HAP-1 (cell line): Measurements from ENCODE around the gene CD248.
A peak's percentile ranks its signal among the peaks of the same experiment; 100 is the strongest.

ENCODE experiments used
- DNase-seq, 2 experiments: peaks; one replicate each; pipeline ENCODE4 v3.0.0-alpha.2; 2016 to 2020; ENCODE audit warnings: low spot score in 2 of 2
- H3K27me3 ChIP-seq: fragments of 250-450 bp; sonication (Bioruptor Pico); 2 replicates; pipeline ENCODE4 v1.5.1; 2020; ENCODE audit warnings: low read depth, mild to moderate bottlenecking, moderate library complexity
- H3K36me3 ChIP-seq: fragments of 250-450 bp; sonication (Bioruptor Pico); replicated peaks from 2 replicates; pipeline ENCODE4 v1.5.1; 2020; ENCODE audit warnings: mild to moderate bottlenecking
- H3K4me1 ChIP-seq: fragments of 250-450 bp; sonication (Bioruptor Pico); 2 replicates; pipeline ENCODE4 v1.5.1; 2020; ENCODE audit warnings: mild to moderate bottlenecking
- H3K4me3 ChIP-seq: fragments of 250-450 bp; sonication (Bioruptor Pico); 2 replicates; pipeline ENCODE4 v1.5.1; 2020; ENCODE audit warnings: mild to moderate bottlenecking, moderate library complexity
- H3K9me3 ChIP-seq: fragments of 250-450 bp; sonication (Bioruptor Pico); 2 replicates; pipeline ENCODE4 v1.5.1; 2020; ENCODE audit warnings: mild to moderate bottlenecking, moderate library complexity
- in situ Hi-C: fragments of 300-500 bp; cut with MboI; formaldehyde crosslinking; loops from 3 replicates; pipeline ENCODE4 v1.14.3; 2020; ENCODE audit warnings: low sequenced_read_pairs, inconsistent platforms, mixed read lengths

Gene CD248

DNA sequence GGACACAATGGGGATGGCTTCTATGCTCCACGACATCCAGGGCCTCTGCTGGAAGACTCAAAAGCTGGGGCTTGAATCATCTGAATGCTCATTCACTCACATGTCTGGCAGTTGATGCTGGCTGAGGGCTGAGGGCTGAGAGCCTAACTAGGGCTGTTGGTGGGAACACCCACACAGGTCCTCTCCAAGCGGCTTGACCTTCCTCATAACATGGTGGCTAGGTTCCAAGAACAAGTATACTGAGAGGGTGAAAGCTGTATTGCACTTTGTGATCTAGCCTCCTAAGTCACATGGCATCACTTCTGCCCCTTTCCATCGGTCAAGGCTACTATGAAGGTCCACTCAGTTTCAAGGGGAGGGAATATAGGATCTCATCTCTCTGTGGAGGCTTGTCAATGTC, 17.7 kb downstream of the CD248 start:
- H3K36me3 ChIP-seq = no peaks in the 10 kb centered on the region
- H3K9me3 ChIP-seq = no peaks in the 10 kb centered on the region
- no peaks in the 10 kb centered on the region for H3K27me3 ChIP-seq
- H3K4me3 ChIP-seq = no peak overlapping the region
- no peaks in the 10 kb centered on the region for H3K4me1 ChIP-seq
- DNase-seq = no peak
- in situ Hi-C loops = no loop called here

DNA sequence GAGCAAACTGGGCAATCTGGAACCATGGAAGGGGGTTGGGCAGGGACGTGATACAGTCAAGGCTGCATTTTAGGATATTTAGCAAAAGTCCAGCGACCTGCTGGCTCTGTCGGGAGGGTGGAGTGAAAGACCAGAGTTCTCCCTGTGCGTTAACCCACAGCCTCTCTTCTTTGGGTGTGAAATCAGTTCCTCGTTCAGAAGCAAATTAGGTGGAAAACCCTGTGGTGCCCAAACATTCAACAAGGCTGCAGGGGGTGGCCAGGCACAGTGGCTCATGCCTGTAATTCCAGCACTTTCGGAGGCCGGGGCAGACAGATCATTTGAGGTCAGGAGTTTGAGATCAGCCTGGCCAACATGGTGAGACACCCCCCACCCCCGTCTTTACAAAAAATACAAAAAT, 19.2 kb downstream of the CD248 start:
- DNase-seq = no peak
- Histone ChIP-seq H3K27me3 (peaks cover 13% of the 10 kb centered on the region), H3K36me3 (no peaks in the 10 kb centered on the region), H3K4me3 (no peak overlapping the region), H3K4me1 (no peaks in the 10 kb centered on the region), H3K9me3 (no peaks in the 10 kb centered on the region)
- in situ Hi-C loops = no loop called here

DNA sequence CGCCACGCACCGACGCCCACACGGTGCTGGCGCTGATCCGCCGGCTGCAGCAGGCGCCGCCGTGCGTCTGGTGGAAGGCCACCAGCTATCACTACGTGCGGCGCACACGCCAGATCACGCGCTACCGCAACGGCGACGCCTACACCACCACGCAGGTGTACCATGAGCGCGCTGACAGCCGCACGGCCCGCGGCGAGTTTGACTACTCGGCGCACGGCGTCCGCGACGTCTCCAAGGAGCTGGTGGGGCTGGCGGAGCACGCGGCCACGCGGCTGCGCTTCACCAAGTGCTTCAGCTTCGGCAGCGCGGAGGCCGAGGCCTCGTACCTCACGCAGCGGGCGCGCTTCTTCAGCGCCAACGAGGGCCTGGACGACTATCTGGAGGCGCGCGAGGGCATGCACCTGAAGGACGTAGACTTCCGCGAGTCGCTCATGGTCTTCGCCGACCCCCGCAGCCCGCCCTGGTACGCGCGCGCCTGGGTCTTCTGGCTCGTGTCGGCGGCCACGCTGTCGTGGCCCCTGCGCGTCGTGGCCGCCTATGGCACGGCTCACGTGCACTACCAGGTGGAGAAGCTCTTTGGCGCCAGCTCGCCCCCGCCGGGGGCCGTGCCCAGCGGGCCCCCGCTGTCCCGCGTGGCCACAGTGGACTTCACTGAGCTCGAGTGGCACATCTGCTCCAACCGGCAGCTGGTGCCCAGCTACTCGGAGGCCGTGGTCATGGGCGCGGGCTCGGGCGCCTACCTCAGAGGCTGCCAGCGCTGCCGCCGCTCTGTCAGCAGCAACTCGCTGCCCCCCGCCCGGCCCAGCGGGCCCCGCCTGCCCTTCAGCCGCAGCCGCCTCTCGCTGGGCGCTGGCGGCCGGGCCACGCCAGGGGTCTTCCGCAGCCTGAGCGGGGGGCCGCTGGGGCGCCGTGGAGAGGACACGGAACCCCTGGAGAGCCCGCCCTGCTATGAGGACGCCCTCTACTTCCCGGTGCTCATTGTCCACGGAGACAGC, 21.9 kb downstream of the CD248 start:
- Histone ChIP-seq H3K9me3 (no peaks in the 10 kb centered on the region), H3K4me3 (no peak overlapping the region), H3K36me3 (no peaks in the 10 kb centered on the region), H3K4me1 (peaks cover 2% of the 10 kb centered on the region), H3K27me3 (peaks cover 29% of the 10 kb centered on the region)
- in situ Hi-C loops = no loop called here
- DNase-seq = no peak

DNA sequence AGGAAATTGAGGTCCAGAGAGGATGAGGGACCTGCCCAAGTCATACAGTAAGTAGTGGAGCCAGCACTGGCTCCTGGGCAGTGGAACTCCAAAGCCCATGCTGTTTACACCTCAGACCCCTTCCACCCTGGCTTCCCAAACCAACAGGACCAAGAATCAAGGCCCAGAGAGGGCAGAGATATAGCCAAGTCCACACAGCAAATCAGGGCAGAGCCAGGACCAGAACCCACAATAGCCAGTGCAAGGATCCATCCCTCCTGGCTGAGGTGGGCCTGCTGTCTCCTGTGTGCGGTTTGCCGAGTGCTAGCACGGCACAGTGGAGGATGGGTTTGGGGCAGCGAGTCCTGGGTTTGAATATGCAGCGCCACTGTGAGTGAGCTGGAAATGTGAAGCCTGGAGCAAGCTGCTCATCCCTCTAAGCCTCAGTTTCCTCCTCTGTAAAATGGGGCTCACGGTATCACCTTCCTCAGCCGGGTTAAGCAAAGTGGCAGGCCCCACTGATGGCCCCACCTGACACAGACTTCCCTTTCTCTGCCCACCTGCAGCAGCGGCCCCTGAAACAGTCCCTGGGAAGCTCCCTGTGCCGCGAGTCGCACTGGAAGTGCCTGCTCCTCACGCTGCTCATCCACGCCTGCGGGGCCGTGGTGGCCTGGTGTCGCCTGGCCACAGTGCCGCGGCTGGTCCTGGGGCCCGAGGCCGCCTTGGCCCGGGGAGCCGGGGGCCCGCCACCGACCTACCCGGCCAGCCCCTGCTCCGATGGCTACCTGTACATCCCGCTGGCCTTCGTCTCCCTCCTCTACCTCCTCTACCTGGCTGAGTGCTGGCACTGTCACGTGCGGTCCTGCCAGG, 22.8 kb downstream of the CD248 start:
- peaks cover 5% of the 10 kb centered on the region for H3K4me1 ChIP-seq
- peaks cover 29% of the 10 kb centered on the region for H3K27me3 ChIP-seq
- in situ Hi-C loops = no loop called here
- no peak for DNase-seq
- H3K4me3 ChIP-seq = no peak overlapping the region
- no peaks in the 10 kb centered on the region for H3K9me3 ChIP-seq
- H3K36me3 ChIP-seq = no peaks in the 10 kb centered on the region

DNA sequence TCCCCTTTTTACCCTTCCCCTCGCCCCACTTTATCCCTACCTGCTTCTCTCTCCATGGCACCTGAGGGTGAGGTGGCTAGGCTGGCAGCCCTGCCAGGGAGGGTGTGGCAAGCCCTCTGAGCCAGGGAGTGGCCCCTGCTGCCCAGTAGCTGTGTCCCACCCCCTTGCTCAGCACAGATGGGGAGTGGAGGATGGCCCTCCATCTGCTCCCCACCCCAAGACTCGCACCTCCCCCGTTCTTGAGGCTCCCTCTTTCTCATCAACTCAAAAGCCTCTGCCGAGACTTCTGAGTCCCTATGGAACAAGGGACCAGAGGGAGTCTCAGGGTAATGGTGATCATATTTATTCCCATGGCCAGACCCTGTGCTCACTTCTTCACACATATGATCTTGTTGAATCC, 23.5 kb downstream of the CD248 start:
- in situ Hi-C loops = no loop called here
- H3K9me3 ChIP-seq = no peaks in the 10 kb centered on the region
- H3K36me3 ChIP-seq = peaks cover 3% of the 10 kb centered on the region
- H3K27me3 ChIP-seq = peaks cover 29% of the 10 kb centered on the region
- no peak for DNase-seq
- no peak overlapping the region for H3K4me3 ChIP-seq
- peaks cover 5% of the 10 kb centered on the region for H3K4me1 ChIP-seq

DNA sequence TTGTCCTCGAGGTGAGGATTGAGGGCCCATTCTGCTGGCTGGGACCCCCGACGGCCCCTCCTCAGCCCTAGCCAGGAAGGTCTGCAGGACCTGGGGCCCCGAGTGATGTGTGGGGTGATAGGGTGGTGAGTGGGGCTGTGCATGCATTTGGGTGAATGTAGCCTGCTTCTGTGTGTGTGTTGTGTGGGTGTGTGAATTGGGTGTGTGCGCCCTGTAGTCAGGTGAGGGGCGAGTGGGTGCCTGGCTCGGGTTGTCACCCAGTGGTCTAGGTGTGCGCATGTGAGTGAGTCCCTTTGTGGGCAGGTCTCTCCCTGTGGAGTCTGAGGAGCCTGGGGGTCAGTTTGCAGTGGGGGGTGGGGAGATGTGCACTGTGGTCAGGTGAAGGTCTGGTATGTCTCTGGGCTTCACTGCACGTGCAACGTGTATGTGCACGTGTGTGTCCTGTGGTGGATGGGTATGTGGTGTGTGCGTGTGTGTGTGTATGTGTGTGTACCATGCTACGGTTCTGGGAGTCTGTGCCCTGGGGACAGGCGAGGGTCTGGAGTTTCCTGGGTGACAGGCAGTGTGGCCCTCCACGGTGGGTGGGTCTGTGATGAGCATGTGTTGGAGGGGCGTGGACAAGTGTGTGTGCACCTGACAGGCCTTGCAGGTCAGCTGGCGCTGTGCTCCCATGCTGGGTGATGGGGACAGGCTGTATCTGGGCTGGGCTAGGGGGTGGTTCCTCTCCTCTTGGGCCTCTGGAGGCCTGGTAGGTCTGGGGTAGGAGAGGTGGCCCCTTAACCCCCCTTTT, 24.1 kb downstream of the CD248 start:
- in situ Hi-C loops = no loop called here
- Histone ChIP-seq H3K27me3 (peaks cover 29% of the 10 kb centered on the region), H3K9me3 (no peaks in the 10 kb centered on the region), H3K36me3 (peaks cover 3% of the 10 kb centered on the region), H3K4me1 (peaks cover 9% of the 10 kb centered on the region), H3K4me3 (no peak overlapping the region)
- DNase-seq = no peak

DNA sequence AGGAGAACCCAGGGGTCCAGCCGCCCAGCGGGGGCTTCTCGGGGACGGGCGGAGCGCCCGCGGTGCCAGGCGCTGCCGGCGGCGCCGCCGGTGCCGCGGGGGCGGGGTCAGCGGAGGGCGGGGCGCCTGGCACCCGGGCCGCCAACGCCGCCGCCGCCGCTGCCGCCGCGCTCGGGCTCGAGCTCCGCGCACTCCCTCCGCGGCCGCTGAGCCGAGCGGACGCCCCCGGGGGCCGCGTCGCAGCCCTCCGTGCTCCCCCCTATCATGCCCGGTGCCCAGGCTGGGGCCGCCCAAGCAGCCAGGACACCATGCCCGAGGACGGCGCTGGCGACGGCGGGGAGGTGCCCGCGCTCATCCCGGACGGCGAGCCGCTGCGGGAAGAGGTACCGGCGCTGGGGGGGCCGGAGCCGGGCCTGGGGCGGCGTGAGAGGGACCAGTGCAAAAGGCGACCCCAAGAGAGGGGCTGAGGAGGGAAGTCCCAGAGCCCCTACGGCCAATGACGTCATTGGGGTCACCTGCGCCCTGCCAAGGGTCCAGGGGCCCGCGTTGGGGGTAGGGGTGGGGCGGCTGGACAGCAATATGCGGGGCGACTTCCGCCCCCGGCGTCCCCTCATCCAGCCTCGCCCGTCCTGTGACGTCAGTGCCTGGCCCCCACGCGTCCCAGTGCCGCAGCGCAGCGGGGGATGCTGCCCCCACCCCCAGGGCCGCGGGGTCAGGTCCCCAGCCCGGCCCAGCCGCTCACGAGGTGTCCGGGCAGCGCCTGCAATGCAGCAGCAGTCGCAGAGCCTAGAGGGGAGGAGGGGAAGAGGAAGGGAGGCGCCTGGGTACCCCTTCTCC, 24.9 kb downstream of the CD248 start, which contains the start of gene TMEM151A:
Gene TMEM151A, plus strand, starts transcription at position 189 of the 837 bp plus-strand sequence. Its CDS starts 120 bp downstream, at position 309.
- H3K36me3 ChIP-seq = peaks cover 3% of the 10 kb centered on the region
- in situ Hi-C loops = no loop called here
- H3K9me3 ChIP-seq = no peaks in the 10 kb centered on the region
- DNase-seq = no peak
- H3K4me3 ChIP-seq = peak within 1 kb of the TSS; percentile 21
- H3K27me3 ChIP-seq = peaks cover 29% of the 10 kb centered on the region
- H3K4me1 ChIP-seq = peaks cover 9% of the 10 kb centered on the region

DNA sequence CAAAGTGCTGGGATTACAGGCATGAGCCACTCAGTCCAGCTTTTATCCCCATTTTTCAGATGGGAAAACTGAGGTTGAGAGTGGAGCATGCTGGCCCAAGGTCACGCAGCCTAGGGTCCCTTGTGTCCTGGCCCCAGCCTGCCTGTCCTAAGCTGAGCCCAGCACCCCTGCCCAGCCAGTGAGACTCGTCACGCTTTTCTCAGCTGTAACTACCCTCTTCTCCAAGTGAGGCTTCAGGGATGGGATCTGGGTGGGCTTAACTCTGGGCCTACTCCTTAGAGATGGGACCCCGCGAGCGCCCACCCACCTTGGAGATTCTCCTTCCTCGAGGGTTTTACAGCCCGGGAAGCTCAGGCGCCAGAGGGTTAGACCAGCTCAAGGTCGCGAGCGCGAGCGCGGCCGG, 25.5 kb downstream of the CD248 start:
- Histone ChIP-seq H3K9me3 (no peaks in the 10 kb centered on the region), H3K27me3 (peaks cover 29% of the 10 kb centered on the region), H3K4me1 (peaks cover 9% of the 10 kb centered on the region), H3K36me3 (peaks cover 6% of the 10 kb centered on the region), H3K4me3 (no peak overlapping the region)
- no peak for DNase-seq
- in situ Hi-C loops = no loop called here

DNA sequence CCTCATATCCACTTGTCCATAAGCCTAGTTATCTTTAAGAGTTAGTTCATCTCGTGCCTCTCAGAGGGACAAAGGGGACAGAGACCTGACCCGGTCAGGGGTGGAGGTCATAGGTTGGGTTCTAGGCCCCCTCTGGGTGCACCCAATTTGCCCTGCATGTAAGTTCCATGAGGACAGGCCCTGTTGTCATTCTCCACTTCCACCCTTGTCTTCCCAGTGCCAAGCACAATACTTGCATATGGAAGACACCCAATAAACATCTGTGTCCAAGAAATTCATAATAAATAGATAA, 26.6 kb downstream of the CD248 start:
- Histone ChIP-seq H3K27me3 (peaks cover 29% of the 10 kb centered on the region), H3K36me3 (peaks cover 8% of the 10 kb centered on the region), H3K4me1 (peaks cover 9% of the 10 kb centered on the region), H3K4me3 (no peak overlapping the region), H3K9me3 (no peaks in the 10 kb centered on the region)
- no peak for DNase-seq
- in situ Hi-C loops = no loop called here

DNA sequence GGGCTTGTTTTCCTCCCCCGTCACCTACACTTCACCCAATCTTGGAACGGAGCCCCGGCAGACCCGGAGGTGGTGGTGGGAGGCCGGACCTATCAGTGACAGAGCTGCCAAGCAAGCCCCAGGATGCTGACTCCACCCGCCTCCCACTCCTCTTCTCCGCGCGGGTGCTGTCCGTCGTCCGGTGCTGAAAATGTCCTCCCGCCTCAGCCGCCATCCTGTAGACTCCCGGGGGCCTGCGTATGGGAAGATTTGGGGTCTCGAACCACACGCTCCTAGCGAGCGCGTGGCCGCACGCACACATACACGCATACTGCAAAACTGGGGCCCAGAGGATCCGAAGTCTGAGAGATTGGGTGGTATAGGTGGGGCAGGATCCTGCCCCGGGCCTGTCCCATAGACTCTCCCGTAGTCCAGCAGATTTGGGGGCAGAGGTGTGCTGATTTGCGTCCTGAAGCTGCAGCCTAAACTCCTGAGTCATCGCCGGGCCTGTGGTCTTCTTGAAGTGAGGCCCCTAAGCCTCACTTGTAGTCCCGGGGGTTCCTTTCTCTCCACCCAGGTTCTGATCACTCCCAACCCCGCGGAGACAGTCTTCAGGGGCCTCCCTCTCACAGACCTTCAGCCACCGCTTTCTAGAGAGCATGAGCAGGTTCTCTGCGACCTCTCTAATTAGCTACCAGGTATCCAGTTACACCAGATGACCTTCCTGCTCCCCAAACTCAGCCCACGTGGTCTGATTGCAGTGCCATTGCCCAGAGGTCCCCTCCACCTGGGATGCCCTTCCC, 27.1 kb downstream of the CD248 start:
- peaks cover 11% of the 10 kb centered on the region for H3K36me3 ChIP-seq
- H3K4me1 ChIP-seq = peaks cover 9% of the 10 kb centered on the region
- peak; percentile 59 to 90 for DNase-seq
- H3K9me3 ChIP-seq = no peaks in the 10 kb centered on the region
- H3K4me3 ChIP-seq = peak overlapping the region; percentile 71
- in situ Hi-C loops = no loop called here
- H3K27me3 ChIP-seq = peaks cover 29% of the 10 kb centered on the region

DNA sequence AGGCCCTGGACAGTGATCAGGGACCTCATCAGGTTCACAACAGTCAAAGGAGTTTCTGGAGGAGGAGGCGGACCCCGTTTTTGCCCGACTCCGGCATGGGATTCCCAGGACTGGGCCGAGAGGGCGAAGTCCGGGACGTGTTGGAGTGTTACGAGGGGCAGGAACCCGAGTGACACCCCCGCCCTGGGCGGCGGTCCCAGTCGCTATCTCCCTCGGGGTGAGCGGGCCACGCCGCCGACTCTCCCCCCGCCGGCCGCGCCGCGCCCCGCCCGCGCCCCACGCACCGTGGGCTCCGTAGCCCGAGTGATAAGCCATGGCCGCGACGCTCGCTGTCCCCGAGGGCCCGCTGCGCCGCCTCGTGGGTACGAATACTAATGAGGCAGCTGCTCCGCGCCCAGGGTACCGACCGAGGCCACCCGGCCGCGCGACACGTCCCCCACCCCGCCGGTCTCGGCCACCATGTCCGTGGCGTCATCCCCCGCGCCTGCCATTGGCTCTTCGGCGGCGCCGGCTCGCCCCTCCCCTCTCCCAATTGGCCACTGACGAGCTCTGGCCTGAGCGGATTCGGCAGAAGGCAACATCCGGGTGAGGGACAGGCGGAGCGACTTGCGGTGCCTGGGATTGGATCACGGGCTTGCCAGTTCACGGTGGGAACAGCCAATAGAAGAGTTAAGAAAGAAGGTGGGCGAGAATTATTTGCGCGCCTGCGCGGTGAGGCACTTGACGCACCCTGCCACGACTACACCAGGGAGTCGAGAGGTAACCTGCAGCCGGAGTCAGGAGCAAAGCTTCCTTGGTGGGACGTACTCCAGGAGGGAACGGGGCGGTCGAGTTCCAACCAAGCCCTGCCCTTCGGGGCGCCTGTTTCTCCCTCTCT, 27.9 kb downstream of the CD248 start, which contains the start of gene YIF1A:
Gene YIF1A, minus strand, starts transcription at position 473 of the 877 bp plus-strand sequence. Its CDS starts 158 bp downstream, at position 315.
- H3K4me1 ChIP-seq = peaks cover 9% of the 10 kb centered on the region
- DNase-seq = peak; percentile 99
- peaks cover 11% of the 10 kb centered on the region for H3K36me3 ChIP-seq
- peaks cover 29% of the 10 kb centered on the region for H3K27me3 ChIP-seq
- in situ Hi-C loops = no loop called here
- H3K9me3 ChIP-seq = no peaks in the 10 kb centered on the region
- H3K4me3 ChIP-seq = peak within 1 kb of the TSS; percentile 71
